Small intestine (tissue), 7 donors: Measurements from ENCODE around the gene IL12B. TPM values are rescaled to one million over a fixed set of nuclear protein-coding genes. Genes with fewer than 3 reads are reported as not detected.
A peak's percentile ranks its signal among the peaks of the same experiment; 100 is the strongest.

Experiments
- DNase-seq, 2 donors: peaks; one replicate each; pipeline versions ENCODE4 v3.0.0 to v3.0.0-alpha.2; 2013
- FAIRE-seq: peaks from 2 replicates; lab custom pipeline; 2012; peaks lifted over from hg19 to GRCh38; lab: Jason Lieb, UNC
- H3K27ac ChIP-seq, 3 donors: one replicate each; pipeline ENCODE4 v1.5.1; 2013; ENCODE audit warnings: low read length in 2 of 3, mild to moderate bottlenecking in 2 of 3, control low read depth in 1 of 3, inconsistent platforms in 1 of 3, low read depth in 1 of 3, moderate library complexity in 1 of 3
- H3K27me3 ChIP-seq, 3 donors: one replicate each; pipeline ENCODE4 v1.6.1; 2013; ENCODE audit warnings: low read length in 3 of 3, inconsistent platforms in 1 of 3; ENCODE audit not compliant: control insufficient read depth in 3 of 3, insufficient read depth in 3 of 3
- H3K36me3 ChIP-seq, 3 donors: one replicate each; pipeline ENCODE4 v1.6.1; 2013; ENCODE audit warnings: low read length in 3 of 3, inconsistent platforms in 1 of 3, low read depth in 1 of 3, mild to moderate bottlenecking in 1 of 3, moderate library complexity in 1 of 3; ENCODE audit not compliant: control insufficient read depth in 3 of 3, insufficient read depth in 2 of 3
- H3K4me1 ChIP-seq, 3 donors: one replicate each; pipeline ENCODE4 v1.6.1; 2013; ENCODE audit warnings: low read length in 2 of 3, inconsistent platforms in 1 of 3, low read depth in 1 of 3, mild to moderate bottlenecking in 1 of 3, moderate library complexity in 1 of 3; ENCODE audit not compliant: control insufficient read depth in 3 of 3, insufficient read depth in 2 of 3
- H3K4me3 ChIP-seq, 3 donors: one replicate each; pipeline ENCODE4 v1.5.1; 2013; ENCODE audit warnings: low read length in 3 of 3, control low read depth in 1 of 3, inconsistent platforms in 1 of 3, low read depth in 1 of 3, mild to moderate bottlenecking in 1 of 3, moderate library complexity in 1 of 3
- H3K9me3 ChIP-seq, 2 donors: one replicate each; pipeline ENCODE4 v1.6.1; 2013; ENCODE audit warnings: low read depth in 1 of 2, low read length in 1 of 2; ENCODE audit not compliant: control insufficient read depth in 2 of 2, insufficient read depth in 1 of 2
- WGBS, 3 donors: extraction: QIAGEN DNeasy Blood & Tissue Kit; methylation state at CpG; one replicate each; pipeline ENCODE4 v1.1.7; 2013; 5-methylcytosine and 5-hydroxymethylcytosine counted together
- polyA plus RNA-seq, 4 donors: library from polyadenylated mRNA; stranded (reverse) in 3 of 4; unstranded in 1 of 4; fragments of 200-250 nt in 3 of 4; fragments of 120-200 nt in 1 of 4; gene quantifications; one replicate each; pipeline versions ENCODE4 v1.2.1 to v1.2.3, GENCODE V29; 2013
- donor health status: healthy with polysubstance abuse.
- donor health status: control.
- donor health status: control.
- donor health status: Bipolar disorder and iron deficiency.
- donor health status: healthy.

The IL12B gene
- polyA plus RNA-seq, 4 donors: 0.07 TPM; not detected in 3

DNA sequence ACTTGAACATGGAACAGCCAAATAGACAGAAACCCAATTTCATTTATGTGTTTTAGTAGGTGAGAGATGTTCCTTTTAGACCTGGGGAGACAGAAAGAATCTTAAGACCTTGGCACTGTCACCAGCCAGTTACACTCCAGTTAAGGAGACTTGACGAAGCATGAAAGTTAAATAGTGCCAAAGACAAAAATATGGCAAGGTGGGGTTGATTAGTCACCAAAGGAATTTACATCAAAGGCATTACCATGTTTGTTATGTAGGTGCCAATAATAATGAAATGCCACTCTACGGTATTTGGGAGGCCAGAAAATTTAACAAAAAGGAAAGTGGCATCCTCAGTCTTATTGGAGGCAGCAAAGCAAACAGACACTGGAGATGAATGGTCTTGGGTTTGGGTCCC, 9.2 kb upstream of the IL12B start:
- no peak for FAIRE-seq
- WGBS, 3 donors: 47 to 89% (median 79%) methylated on average over 2 of the region's 2 CpGs
- no peak overlapping the region for H3K4me3 ChIP-seq
- no peaks in the 10 kb centered on the region for H3K36me3 ChIP-seq
- no peaks in the 10 kb centered on the region for H3K27me3 ChIP-seq
- DNase-seq: no peak
- H3K4me1 ChIP-seq: no peaks in the 10 kb centered on the region
- H3K27ac ChIP-seq: no peak overlapping the region
- H3K9me3 ChIP-seq: peaks cover 0 to 6% of the 10 kb centered on the region in 2 donors

DNA sequence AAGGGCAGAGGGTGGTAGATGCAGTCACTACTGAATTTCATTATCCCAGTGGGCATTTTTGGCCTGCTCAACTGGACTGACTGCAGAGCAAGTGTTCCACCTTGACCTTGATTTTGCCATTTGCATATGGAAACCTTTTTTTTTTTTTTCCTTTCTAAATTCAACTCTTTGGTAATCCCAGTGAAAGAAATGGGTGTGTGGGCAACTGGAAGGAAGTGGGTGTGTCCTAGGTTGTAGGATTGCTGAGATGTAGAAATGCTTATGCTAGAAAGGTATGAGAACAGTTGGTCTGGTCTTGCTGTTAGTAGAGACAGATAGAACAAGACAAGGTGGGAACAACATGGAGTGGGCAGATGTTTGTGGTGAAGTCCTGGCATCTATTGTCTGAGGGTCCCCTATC, 7.8 kb upstream of the IL12B start:
- Histone ChIP-seq H3K27ac (no peak overlapping the region), H3K36me3 (no peaks in the 10 kb centered on the region), H3K9me3 (no peaks in the 10 kb centered on the region), H3K4me3 (no peak overlapping the region), H3K4me1 (no peaks in the 10 kb centered on the region), H3K27me3 (no peaks in the 10 kb centered on the region)
- DNase-seq (no peak), FAIRE-seq (no peak)

DNA sequence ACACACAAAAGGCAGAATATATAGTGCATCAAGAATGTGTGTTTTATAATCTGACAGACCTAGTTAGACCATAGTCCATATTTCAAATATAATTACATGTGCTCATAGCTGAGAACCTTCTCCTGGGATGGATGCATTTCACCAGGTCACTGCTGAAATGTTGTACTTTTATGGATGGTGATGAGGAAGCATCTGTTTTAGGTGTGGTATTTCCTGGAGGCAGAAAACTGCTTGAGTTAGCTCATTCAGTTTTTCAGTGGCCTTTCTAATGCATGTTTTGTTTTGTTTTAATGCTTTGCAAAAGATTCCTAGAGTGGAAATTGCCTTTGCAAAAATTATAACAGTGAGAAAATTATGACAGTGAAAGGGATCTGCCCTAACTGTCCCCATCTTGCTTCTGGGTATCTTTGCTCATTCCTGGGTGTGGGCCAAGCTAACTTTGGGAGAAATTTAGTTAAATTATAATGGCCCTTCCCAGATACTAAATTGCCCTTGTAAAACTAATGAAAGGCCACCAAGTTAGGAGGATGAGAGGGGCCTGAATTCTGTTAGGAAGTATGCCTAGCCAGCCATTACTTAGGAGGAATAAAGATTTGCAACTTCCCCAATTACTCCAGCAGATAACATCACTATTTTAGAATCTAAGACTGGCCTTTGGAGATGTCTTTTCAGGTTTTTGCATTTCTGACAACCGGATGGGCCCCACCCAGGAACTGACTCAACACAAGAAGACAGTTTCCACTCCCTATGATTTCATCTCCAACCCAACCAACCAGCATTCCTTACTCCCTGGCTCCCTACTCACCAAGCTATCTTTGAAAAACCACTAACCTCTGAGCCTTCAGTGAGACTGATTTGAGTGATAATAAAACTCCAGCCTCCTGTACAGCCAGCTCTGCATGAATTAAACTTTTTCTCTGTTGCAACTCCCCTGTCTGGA, 7.0 kb upstream of the IL12B start:
- DNase-seq: no peak
- H3K27ac ChIP-seq: no peak overlapping the region
- 15 to 42% (median 29%) methylated on average over 1 of the region's 1 CpG for WGBS, 3 donors
- H3K36me3 ChIP-seq: no peaks in the 10 kb centered on the region
- FAIRE-seq: no peak
- H3K9me3 ChIP-seq: no peaks in the 10 kb centered on the region
- H3K4me3 ChIP-seq: no peak overlapping the region
- no peaks in the 10 kb centered on the region for H3K4me1 ChIP-seq
- no peaks in the 10 kb centered on the region for H3K27me3 ChIP-seq

DNA sequence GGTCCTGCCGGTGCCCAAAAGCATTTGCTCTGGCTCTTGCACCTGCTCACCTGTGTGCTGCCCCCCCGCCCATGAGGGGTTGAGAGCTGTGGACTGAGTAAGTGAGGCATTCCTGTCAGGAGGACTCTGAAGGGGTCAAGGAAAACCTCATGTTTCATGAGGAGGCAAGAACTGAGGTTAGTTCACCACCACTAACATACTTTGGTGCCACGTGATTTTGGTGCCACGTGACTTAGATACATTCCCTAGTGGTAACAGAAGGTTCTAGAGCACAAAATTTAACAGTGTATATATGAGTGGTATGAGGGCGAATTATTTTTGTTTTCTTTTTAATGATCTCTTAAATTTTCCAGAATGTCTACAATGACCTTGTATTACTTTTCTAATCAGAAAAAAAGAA, 6.3 kb upstream of the IL12B start:
- FAIRE-seq (no peak), DNase-seq (no peak)
- Histone ChIP-seq H3K27ac (no peak overlapping the region), H3K36me3 (no peaks in the 10 kb centered on the region), H3K4me3 (no peak overlapping the region), H3K27me3 (peaks cover 0 to 2% (median 0%) of the 10 kb centered on the region in 3 donors), H3K9me3 (no peaks in the 10 kb centered on the region), H3K4me1 (peaks cover 0 to under 1% (median 0%) of the 10 kb centered on the region in 3 donors)
- 80 to 92% (median 83%) methylated on average over 5 of the region's 5 CpGs for WGBS, 3 donors

DNA sequence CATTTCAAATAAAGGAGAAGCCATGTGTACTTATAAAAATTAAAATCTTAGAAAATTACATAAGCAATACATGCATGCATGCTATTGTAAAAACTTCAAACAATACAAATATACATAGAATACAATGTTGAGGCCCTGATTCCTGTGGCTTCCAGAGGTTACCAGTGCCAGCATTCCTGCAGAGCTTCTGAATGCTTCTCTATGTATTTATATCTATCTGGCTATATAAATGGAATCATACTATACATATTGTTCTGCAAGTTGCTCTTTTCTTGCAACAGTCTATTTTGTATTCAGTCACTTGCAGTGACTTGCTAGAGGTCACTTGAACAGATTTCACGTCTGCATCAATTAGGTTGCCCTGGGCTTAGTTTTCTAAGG, 3.2 kb upstream of the IL12B start:
- Histone ChIP-seq H3K4me3 (no peak overlapping the region), H3K9me3 (no peaks in the 10 kb centered on the region), H3K36me3 (no peaks in the 10 kb centered on the region), H3K27me3 (peaks cover 0 to 18% (median 0%) of the 10 kb centered on the region in 3 donors), H3K4me1 (peaks cover 0 to 10% (median 0%) of the 10 kb centered on the region in 3 donors), H3K27ac (no peak overlapping the region)
- FAIRE-seq: no peak
- no peak for DNase-seq
- 45 to 75% (median 68%) methylated on average over 1 of the region's 1 CpG for WGBS, 3 donors

DNA sequence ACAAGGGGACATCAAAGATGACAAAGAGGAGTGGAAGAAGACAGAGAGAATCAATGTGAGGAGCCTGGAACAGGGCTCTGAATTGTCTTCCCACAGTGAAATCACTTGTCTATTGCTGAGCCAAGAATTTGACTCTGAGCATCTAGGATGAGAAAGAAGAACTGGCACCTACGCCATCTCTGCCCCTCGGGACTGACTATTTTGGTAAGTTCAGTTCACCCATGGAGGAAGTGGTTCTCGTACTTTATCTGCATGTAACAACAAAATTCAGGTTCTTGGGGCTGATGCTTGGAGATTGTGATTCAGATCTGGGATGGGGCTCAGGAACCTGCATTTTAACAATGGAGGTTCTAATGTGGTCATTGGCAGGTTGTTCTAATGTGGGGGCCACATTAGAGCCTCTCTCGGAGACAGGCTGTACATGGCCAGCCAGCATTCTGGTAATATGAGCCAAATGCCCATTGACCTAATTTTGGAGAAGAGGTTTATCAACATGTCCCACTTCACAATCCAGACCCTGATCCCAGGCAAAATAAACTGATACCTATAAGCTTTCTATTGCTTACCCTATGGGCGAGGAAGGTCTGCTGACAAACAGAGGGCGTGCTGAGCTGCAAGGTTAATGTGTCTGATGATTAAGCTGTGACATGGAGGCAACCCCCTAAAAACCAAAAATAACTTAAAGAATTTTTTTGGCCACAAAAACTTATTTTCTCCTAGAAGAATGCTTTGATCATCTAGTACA, 2.7 kb upstream of the IL12B start:
- WGBS, 3 donors: 70 to 79% (median 76%) methylated on average over 6 of the region's 6 CpGs
- H3K27me3 ChIP-seq: peaks cover 0 to 21% (median 0%) of the 10 kb centered on the region in 3 donors
- peaks cover 0 to 10% (median 0%) of the 10 kb centered on the region in 3 donors for H3K4me1 ChIP-seq
- H3K9me3 ChIP-seq: no peaks in the 10 kb centered on the region
- no peak overlapping the region for H3K27ac ChIP-seq
- no peak overlapping the region for H3K4me3 ChIP-seq
- no peaks in the 10 kb centered on the region for H3K36me3 ChIP-seq
- no peak for FAIRE-seq
- DNase-seq: no peak

DNA sequence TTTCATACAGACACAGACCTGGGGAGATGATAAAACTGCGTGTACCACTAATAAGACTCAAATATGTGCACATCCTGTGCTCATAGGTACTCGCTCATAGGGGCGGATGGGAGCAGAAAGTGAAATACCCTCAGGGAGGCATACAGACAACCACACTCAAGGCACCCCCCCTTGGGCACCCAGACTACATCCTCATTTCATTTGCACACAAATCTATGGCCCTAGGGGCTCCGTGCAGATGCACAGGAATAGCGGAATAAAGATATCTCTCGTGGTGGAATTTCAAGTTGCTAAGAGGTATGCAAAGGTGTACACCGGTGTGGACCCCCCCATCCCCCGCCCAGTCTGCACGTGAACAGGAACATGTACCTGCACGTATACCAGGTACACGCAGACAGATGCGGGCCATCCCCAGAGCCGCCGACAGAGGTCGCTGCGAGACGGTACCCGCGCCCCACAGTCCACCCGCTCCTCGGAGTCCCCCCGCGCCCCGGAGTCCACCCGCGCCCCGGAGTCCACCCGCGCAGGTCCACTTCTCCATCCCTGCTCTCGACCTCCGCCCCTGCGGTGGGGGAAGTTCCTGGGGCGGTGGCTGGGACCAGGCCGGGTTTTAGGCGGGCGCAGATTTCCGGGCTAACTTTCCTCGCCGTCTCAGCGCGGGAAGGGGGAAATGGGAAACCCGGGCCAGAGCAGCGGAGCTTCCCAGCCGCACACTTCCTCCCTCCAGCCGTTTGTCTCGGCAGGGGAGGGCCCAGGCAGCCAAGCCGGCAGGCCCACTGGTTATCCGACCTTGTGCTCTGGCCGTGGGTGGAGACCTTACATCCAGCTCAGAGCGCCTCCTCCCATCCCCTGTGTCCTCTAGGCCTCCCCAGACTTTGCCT, 1.0 kb upstream of the IL12B start:
- WGBS, 3 donors: 5 to 8% (median 5%) methylated on average over 44 to 50 of the region's 50 CpGs
- Histone ChIP-seq H3K9me3 (no peaks in the 10 kb centered on the region), H3K36me3 (no peaks in the 10 kb centered on the region), H3K4me3 (peak overlapping the region in 2 of 3 donors; percentile 18 to 38), H3K27me3 (peaks cover 0 to 21% (median 0%) of the 10 kb centered on the region in 3 donors), H3K27ac (no peak overlapping the region), H3K4me1 (peaks cover 0 to 10% (median 0%) of the 10 kb centered on the region in 3 donors)
- DNase-seq (peak; percentile 6 to 80), FAIRE-seq (no peak)

DNA sequence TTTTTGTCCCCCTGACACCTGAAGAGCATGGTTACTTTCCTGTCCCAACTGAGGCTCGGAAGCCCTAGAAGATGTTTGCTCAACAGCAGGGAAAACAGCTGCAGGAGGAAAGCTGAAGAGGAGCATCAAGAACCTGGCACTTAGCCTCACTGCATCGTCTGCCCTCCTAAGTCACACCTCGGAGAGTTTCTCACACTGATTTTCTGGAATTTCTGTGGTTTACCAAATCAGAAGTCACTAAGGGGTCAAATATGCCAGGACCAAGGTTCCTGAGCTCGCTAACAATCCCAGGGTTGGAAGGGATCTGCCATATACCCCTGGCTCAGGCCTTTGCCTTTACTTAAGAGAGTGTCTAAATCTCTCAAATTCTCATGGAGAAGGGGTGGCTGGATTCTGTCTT, 5.3 kb downstream of the IL12B start:
- FAIRE-seq (no peak), DNase-seq (no peak)

More for the DNA sequence above, 5.3 kb downstream of the IL12B start:
- Histone ChIP-seq H3K4me1 (no peaks in the 10 kb centered on the region), H3K27me3 (peaks cover 0 to 13% (median 0%) of the 10 kb centered on the region in 3 donors), H3K9me3 (no peaks in the 10 kb centered on the region), H3K27ac (no peak overlapping the region), H3K36me3 (no peaks in the 10 kb centered on the region), H3K4me3 (no peak overlapping the region)
- 62 to 68% (median 66%) methylated on average over 4 of the region's 4 CpGs for WGBS, 3 donors
